Kidney epithelial cell (primary cell): ENCODE data around the gene OR52E5. TPM values are rescaled to one million over a fixed set of nuclear protein-coding genes. Genes with fewer than 3 reads are reported as not detected.

Experiments
- DNase-seq: peaks from one replicate; pipeline ENCODE4 v3.0.0-alpha.2; 2010; ENCODE audit warnings: low read depth
- H3K27me3 ChIP-seq: 2 replicates; pipeline ENCODE4 v1.6.0; 2011; ENCODE audit warnings: low read length; ENCODE audit not compliant: control insufficient read depth, insufficient read depth
- H3K36me3 ChIP-seq: 2 replicates; pipeline ENCODE4 v1.5.1; 2011; ENCODE audit warnings: low read length; ENCODE audit not compliant: control insufficient read depth, insufficient read depth
- H3K4me3 ChIP-seq: 2 replicates; pipeline ENCODE4 v1.5.1; 2011; ENCODE audit warnings: low read depth, mild to moderate bottlenecking, control low read depth, low read length
- CTCF ChIP-seq: IDR thresholded peaks from 2 replicates; pipeline ENCODE4 v1.5.1; 2011; ENCODE audit warnings: mild to moderate bottlenecking, moderate library complexity, low read length, control low read depth, inconsistent platforms; ENCODE audit not compliant: insufficient read depth, poor library complexity, severe bottlenecking
- total RNA-seq: library from RNA; depleted of rRNA; stranded (reverse); fragments of >200 nt; gene quantifications from 2 replicates; pipeline ENCODE4 v1.2.3, GENCODE V29; 2015

OR52E5 gene
- total RNA-seq, result not detected in 2 replicates

- Histone ChIP-seq H3K36me3 (no peaks in the 10 kb centered on the region), H3K27me3 (no peaks in the 10 kb centered on the region), H3K4me3 (no peak within 1 kb of the TSS)
- no peak for DNase-seq
- no peak for TF ChIP-seq CTCF
Measured at GRCh38 chr11:5892908-5893307, at the start of gene OR52E5. OR52E5 (plus strand) TSS chr11:5893208; CDS start chr11:5900777, 7,569 bp downstream.

GRCh38 chr11:5846701-5847100, 46.3 kb upstream of the OR52E5 start:
- H3K36me3 ChIP-seq, result no peaks in the 10 kb centered on the region

GRCh38 chr11:5847711-5848110, 45.3 kb upstream of the OR52E5 start:
- H3K27me3 ChIP-seq, result no peaks in the 10 kb centered on the region
- H3K4me3 ChIP-seq, result no peak overlapping the region
- no peak for DNase-seq
- TF ChIP-seq CTCF, result no peak
- H3K36me3 ChIP-seq, result no peaks in the 10 kb centered on the region

More at GRCh38 chr11:5846701-5847100, 46.3 kb upstream of the OR52E5 start:
- no peak overlapping the region for H3K4me3 ChIP-seq
- H3K27me3 ChIP-seq, result no peaks in the 10 kb centered on the region
- DNase-seq, result no peak
- no peak for TF ChIP-seq CTCF

- TF ChIP-seq CTCF, result no peak
- no peak overlapping the region for H3K4me3 ChIP-seq
- no peaks in the 10 kb centered on the region for H3K36me3 ChIP-seq
- no peak for DNase-seq
- no peaks in the 10 kb centered on the region for H3K27me3 ChIP-seq
Measured at GRCh38 chr11:5851002-5851401, 42.0 kb upstream of the OR52E5 start.

- Histone ChIP-seq H3K36me3 (no peaks in the 10 kb centered on the region), H3K4me3 (no peak within 1 kb of the TSS), H3K27me3 (no peaks in the 10 kb centered on the region)
- TF ChIP-seq CTCF, result no peak
- DNase-seq, result no peak
Measured at GRCh38 chr11:5857590-5857989, 35.4 kb upstream of the OR52E5 start, which contains the start of gene OR52E8. OR52E8 (minus strand) TSS chr11:5857690; CDS start chr11:5857690, 0 bp downstream.

- no peak for DNase-seq
- Histone ChIP-seq H3K27me3 (no peaks in the 10 kb centered on the region), H3K4me3 (no peak overlapping the region), H3K36me3 (no peaks in the 10 kb centered on the region)
- no peak for TF ChIP-seq CTCF
Measured at GRCh38 chr11:5865826-5866225, 27.2 kb upstream of the OR52E5 start.
